Keratinocyte (primary cell): Measurements from ENCODE around the gene TREML1. TPM values are rescaled to one million over a fixed set of nuclear protein-coding genes. Genes with fewer than 3 reads are reported as not detected.

Experiments used
- DNase-seq: peaks from one replicate; pipeline ENCODE4 v3.0.0-alpha.2; 2011; ENCODE audit warnings: low read depth, missing footprints, low spot score
- FAIRE-seq: peaks from 2 replicates; lab custom pipeline; 2011; peaks lifted over from hg19 to GRCh38; lab: Jason Lieb, UNC
- H2AFZ ChIP-seq: 2 replicates; pipeline ENCODE4 v1.6.0; 2012; ENCODE audit warnings: low read length, control low read depth, inconsistent platforms; ENCODE audit not compliant: control insufficient read depth
- H3K27ac ChIP-seq: 2 replicates; pipeline ENCODE4 v1.5.1; 2011; ENCODE audit warnings: low read length; ENCODE audit not compliant: control insufficient read depth, insufficient read depth
- H3K27me3 ChIP-seq: 3 replicates; pipeline ENCODE4 v1.6.0; 2011; ENCODE audit warnings: low read length; ENCODE audit not compliant: control insufficient read depth, insufficient read depth; ENCODE audit errors: extremely low read depth
- H3K36me3 ChIP-seq, 2 experiments: 2 replicates in 1 of 2; 3 replicates in 1 of 2; pipeline ENCODE4 v1.5.1; 2011; ENCODE audit warnings: low read length in 2 of 2, mild to moderate bottlenecking in 1 of 2; ENCODE audit not compliant: control insufficient read depth in 2 of 2, insufficient read depth in 2 of 2; ENCODE audit errors: extremely low read depth in 1 of 2
- H3K4me1 ChIP-seq: 3 replicates; pipeline ENCODE4 v1.5.1; 2011; ENCODE audit warnings: low read length; ENCODE audit not compliant: control insufficient read depth, insufficient read depth; ENCODE audit errors: extremely low read depth
- H3K4me2 ChIP-seq: 3 replicates; pipeline ENCODE4 v1.6.0; 2011; ENCODE audit warnings: low read depth, low read length; ENCODE audit not compliant: control insufficient read depth, insufficient read depth; ENCODE audit errors: extremely low read depth
- H3K4me3 ChIP-seq, 3 experiments: fragments of 200-600 bp in 1 of 3; sonication (generic) in 1 of 3; 2 replicates in 2 of 3; 3 replicates in 1 of 3; pipeline ENCODE4 v1.5.1; 2011 to 2016; ENCODE audit warnings: low read length in 3 of 3, mild to moderate bottlenecking in 3 of 3, control low read depth in 2 of 3, inconsistent platforms in 1 of 3, low read depth in 1 of 3, mixed read lengths in 1 of 3, mixed run types in 1 of 3, moderate library complexity in 1 of 3; ENCODE audit not compliant: control insufficient read depth in 2 of 3, insufficient read depth in 2 of 3; ENCODE audit errors: extremely low read depth in 1 of 3
- H3K79me2 ChIP-seq: 2 replicates; pipeline ENCODE4 v1.6.0; 2012; ENCODE audit warnings: low read length; ENCODE audit not compliant: control insufficient read depth, insufficient read depth
- H3K9ac ChIP-seq: 3 replicates; pipeline ENCODE4 v1.6.0; 2011; ENCODE audit warnings: low read length; ENCODE audit not compliant: control insufficient read depth, insufficient read depth; ENCODE audit errors: extremely low read depth
- H3K9me1 ChIP-seq: 3 replicates; pipeline ENCODE4 v1.6.0; 2011; ENCODE audit warnings: low read length; ENCODE audit not compliant: control insufficient read depth, insufficient read depth; ENCODE audit errors: extremely low read depth
- H3K9me3 ChIP-seq: 2 replicates; pipeline ENCODE4 v1.5.1; 2012; ENCODE audit warnings: low read depth, low read length; ENCODE audit not compliant: control insufficient read depth
- H4K20me1 ChIP-seq: 3 replicates; pipeline ENCODE4 v1.6.0; 2011; ENCODE audit warnings: low read length; ENCODE audit not compliant: control insufficient read depth, insufficient read depth; ENCODE audit errors: extremely low read depth
- EZH2 ChIP-seq: IDR thresholded peaks from one replicate; pipeline ENCODE4 v1.6.1; 2012; ENCODE audit warnings: inconsistent platforms, mild to moderate bottlenecking, low read length, moderate library complexity
- dilution Hi-C: fragments of 300-500 bp; cut with MboI; formaldehyde crosslinking; loops from one replicate; pipeline ENCODE4 v1.7.0; 2020; ENCODE audit warnings: low sequenced_read_pairs; ENCODE audit not compliant: extremely low pct_ligation_motif_present
- polyA plus RNA-seq, 5 experiments: library from polyadenylated mRNA; depleted of rRNA in 3 of 5; stranded (reverse) in 3 of 5; stranded (forward) in 1 of 5; unstranded in 1 of 5; fragments of >200 nt; gene quantifications; 1 replicate in 1 of 5; 2 replicates in 3 of 5; 3 replicates in 1 of 5; pipeline versions ENCODE4 v1.2.1 to v1.2.3, GENCODE V29; 2011 to 2012; ENCODE audit warnings: missing spikeins in 2 of 5, low read depth in 1 of 5, low replicate concordance in 1 of 5
- TF ChIP-seq, protein P1 (sequence below), 3 experiments: IDR thresholded peaks in 1 of 3; conservative IDR thresholded peaks in 1 of 3; optimal IDR thresholded peaks in 1 of 3; 2 replicates in 2 of 3; 3 replicates in 1 of 3; pipeline versions ENCODE3 to v1.5.1; 2011; ENCODE audit warnings: low read length in 3 of 3, mild to moderate bottlenecking in 3 of 3, moderate library complexity in 2 of 3, control low read depth in 1 of 3, inconsistent platforms in 1 of 3; ENCODE audit not compliant: insufficient read depth in 2 of 3; ENCODE audit errors: extremely low read depth in 1 of 3

The TREML1 gene
- polyA plus RNA-seq, 1 donor (not counting 4 experiments of a cell fraction or from before 2014, with no cell fraction given) = 0.26 TPM

DNA sequence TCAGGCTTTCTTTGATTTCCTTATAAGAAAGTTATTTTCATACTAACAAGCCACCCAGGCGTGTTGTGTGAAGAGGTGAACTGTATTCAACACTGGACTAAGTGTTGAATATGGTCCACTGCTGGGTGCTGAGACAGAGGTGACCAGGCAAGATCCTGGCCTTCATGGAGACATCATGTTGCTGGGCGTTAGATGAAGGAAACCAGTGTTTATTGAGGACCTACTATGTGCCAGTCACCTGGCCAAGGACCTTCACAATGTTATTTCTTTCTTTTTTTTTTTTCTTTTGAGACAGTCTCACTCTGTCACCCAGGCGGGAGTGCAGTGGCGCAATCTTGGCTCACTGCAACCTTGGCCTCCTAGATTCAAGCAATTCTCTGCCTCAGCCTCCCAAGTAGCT is 1.9 kb upstream of the TREML1 start:
- no peak overlapping the region for H3K9ac ChIP-seq
- H3K27me3 ChIP-seq = no peaks in the 10 kb centered on the region
- dilution Hi-C loops = no loop called here
- H3K79me2 ChIP-seq = no peaks in the 10 kb centered on the region
- H3K9me1 ChIP-seq = no peaks in the 10 kb centered on the region
- no peak for FAIRE-seq
- no peak overlapping the region for H3K4me3 ChIP-seq
- H3K36me3 ChIP-seq = no peaks in the 10 kb centered on the region
- no peak overlapping the region for H2AFZ ChIP-seq
- TF ChIP-seq EZH2 = no peak
- TF ChIP-seq, protein P1, sequence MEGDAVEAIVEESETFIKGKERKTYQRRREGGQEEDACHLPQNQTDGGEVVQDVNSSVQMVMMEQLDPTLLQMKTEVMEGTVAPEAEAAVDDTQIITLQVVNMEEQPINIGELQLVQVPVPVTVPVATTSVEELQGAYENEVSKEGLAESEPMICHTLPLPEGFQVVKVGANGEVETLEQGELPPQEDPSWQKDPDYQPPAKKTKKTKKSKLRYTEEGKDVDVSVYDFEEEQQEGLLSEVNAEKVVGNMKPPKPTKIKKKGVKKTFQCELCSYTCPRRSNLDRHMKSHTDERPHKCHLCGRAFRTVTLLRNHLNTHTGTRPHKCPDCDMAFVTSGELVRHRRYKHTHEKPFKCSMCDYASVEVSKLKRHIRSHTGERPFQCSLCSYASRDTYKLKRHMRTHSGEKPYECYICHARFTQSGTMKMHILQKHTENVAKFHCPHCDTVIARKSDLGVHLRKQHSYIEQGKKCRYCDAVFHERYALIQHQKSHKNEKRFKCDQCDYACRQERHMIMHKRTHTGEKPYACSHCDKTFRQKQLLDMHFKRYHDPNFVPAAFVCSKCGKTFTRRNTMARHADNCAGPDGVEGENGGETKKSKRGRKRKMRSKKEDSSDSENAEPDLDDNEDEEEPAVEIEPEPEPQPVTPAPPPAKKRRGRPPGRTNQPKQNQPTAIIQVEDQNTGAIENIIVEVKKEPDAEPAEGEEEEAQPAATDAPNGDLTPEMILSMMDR (optimal IDR thresholded peaks at IDR 0.05 in 1 of 3, IDR thresholded peaks at IDR 0.05 in 1 of 3, conservative IDR thresholded peaks at IDR 0.05 in 1 of 3; ENCODE audit: extremely low read depth in 1 of 3, insufficient read depth in 2 of 3, low read length in 3 of 3) = no peak
- no peak overlapping the region for H3K4me2 ChIP-seq
- no peaks in the 10 kb centered on the region for H3K9me3 ChIP-seq
- DNase-seq = no peak
- no peak overlapping the region for H3K27ac ChIP-seq
- H4K20me1 ChIP-seq = no peaks in the 10 kb centered on the region
- peaks cover 21% of the 10 kb centered on the region for H3K4me1 ChIP-seq

DNA sequence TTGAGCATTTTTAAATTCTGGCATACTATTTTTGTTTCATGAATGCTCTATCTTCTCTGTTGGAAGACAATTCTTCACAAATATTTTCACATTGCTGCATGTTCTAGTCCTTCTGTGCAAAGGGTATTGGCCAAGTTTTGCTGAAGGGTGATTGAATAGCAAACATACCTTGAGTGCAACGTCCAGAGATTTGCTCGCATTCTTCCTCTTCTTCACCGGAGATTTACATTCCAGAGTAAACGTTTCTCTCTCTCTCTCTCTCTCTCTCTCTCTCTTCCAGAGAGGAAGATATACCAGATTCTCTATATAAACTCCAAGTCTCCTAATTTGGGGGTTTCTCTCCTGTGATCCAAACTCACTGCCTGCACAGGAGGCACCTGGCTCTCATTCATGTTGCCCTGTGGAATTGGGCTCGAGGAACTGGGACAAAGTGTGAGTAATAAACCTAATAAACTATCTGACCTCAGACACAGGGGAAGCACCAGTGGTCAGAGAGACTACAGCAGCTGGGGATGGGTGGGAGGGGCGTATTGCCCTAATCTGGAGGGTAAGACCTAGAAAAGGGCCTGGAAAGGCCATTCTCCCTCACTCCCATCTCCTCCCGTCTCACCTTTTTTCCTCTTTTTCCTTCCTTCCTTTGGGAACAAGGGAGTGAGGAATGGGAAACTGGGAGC is 1.1 kb upstream of the TREML1 start:
- Histone ChIP-seq H3K9me1 (no peaks in the 10 kb centered on the region), H3K9me3 (no peaks in the 10 kb centered on the region), H2AFZ (no peak overlapping the region), H3K4me3 (no peak overlapping the region), H4K20me1 (no peaks in the 10 kb centered on the region), H3K27me3 (no peaks in the 10 kb centered on the region), H3K4me1 (peaks cover 21% of the 10 kb centered on the region), H3K9ac (no peak overlapping the region), H3K4me2 (no peak overlapping the region), H3K36me3 (no peaks in the 10 kb centered on the region), H3K27ac (no peak overlapping the region), H3K79me2 (no peaks in the 10 kb centered on the region)
- FAIRE-seq = no peak
- dilution Hi-C loops = no loop called here
- no peak for DNase-seq
- TF ChIP-seq, protein P1 (optimal IDR thresholded peaks at IDR 0.05 in 1 of 3, IDR thresholded peaks at IDR 0.05 in 1 of 3, conservative IDR thresholded peaks at IDR 0.05 in 1 of 3; ENCODE audit: extremely low read depth in 1 of 3, insufficient read depth in 2 of 3, low read length in 3 of 3) = no peak
- no peak for TF ChIP-seq EZH2
